ENCODE data around the gene ZNF513. TPM values are rescaled to one million over a fixed set of nuclear protein-coding genes. Genes with fewer than 3 reads are reported as not detected.

Gene ZNF513
- total and polyA plus RNA-seq, 2 experiments from 2014 or later: 20.6 to 26.1 TPM

DNA sequence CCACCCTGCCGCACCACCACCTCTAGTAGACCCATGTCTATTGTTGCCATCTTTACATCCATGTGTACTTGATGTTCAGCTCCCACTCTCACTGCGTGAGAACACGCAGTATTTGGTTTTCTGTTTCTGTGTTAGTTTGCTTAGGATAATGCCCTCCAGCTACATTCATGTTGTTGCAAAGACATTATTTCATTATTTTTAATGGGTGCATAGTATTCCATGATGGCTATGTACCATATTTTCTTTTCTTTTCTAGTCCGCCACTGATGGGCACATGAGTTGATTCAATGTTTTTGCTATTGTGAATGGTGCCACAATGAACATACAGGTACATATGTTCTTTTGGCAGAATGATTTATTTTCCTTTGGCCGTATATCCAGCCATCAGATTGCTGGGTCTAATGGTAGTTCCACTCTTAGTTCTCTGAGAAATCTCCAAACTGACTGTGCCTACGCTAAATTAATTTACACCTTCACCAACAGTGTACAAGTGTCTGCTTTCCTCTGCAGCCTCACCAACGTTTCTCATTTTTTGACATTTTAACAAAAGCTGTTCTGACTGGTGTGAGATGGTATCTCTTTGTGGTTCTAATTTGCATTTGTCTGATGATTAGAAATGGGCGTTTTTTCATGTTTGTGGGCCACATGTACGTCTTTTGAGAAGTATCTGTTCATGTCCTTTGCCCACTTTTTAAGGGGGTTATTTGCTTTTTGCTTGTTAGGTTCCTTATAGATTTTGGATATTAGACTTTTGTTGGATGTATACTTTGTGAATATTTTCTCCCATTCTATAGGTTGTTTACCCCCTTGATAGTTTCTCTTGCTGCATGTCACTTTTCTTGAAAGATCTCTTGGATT, 10.5 kb upstream of the ZNF513 start:
- Histone ChIP-seq H3K4me2 (no peak overlapping the region), H3K4me3 (no peak overlapping the region), H4K20me1 (ENCODE audit: insufficient read depth, poor library complexity, severe bottlenecking) (peaks cover 4% of the 10 kb centered on the region), H3K27ac (no peak overlapping the region), H2AFZ (no peak overlapping the region), H3K36me3 (replicated peaks; ENCODE audit: insufficient read depth, low read depth) (no peaks in the 10 kb centered on the region), H3K9me3 (ENCODE audit: low read depth) (no peaks in the 10 kb centered on the region), H3K9me2 (replicated peaks; ENCODE audit: insufficient read depth) (no peaks in the 10 kb centered on the region), H3K4me1 (ENCODE audit: insufficient read depth) (no peaks in the 10 kb centered on the region), H3K79me2 (peaks cover 85% of the 10 kb centered on the region), H3K27me3 (no peaks in the 10 kb centered on the region)
- TF ChIP-seq, protein P1, sequence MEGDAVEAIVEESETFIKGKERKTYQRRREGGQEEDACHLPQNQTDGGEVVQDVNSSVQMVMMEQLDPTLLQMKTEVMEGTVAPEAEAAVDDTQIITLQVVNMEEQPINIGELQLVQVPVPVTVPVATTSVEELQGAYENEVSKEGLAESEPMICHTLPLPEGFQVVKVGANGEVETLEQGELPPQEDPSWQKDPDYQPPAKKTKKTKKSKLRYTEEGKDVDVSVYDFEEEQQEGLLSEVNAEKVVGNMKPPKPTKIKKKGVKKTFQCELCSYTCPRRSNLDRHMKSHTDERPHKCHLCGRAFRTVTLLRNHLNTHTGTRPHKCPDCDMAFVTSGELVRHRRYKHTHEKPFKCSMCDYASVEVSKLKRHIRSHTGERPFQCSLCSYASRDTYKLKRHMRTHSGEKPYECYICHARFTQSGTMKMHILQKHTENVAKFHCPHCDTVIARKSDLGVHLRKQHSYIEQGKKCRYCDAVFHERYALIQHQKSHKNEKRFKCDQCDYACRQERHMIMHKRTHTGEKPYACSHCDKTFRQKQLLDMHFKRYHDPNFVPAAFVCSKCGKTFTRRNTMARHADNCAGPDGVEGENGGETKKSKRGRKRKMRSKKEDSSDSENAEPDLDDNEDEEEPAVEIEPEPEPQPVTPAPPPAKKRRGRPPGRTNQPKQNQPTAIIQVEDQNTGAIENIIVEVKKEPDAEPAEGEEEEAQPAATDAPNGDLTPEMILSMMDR (IDR thresholded peaks at IDR 0.05; ENCODE audit: poor library complexity): no peak
- no peak for TF ChIP-seq EZH2phosphoT487 (IDR thresholded peaks at IDR 0.05; ENCODE audit: low read depth, severe bottlenecking, unreplicated experiment)
- TF ChIP-seq EZH2 (IDR thresholded peaks at IDR 0.05; ENCODE audit: borderline replicate concordance): no peak
- DNase-seq (ENCODE audit: low spot score): no peak
- 97% methylated on average over 9 of the region's 9 CpGs for WGBS (ENCODE audit: low lambda C conversion rate, missing lambda C conversion rate)

DNA sequence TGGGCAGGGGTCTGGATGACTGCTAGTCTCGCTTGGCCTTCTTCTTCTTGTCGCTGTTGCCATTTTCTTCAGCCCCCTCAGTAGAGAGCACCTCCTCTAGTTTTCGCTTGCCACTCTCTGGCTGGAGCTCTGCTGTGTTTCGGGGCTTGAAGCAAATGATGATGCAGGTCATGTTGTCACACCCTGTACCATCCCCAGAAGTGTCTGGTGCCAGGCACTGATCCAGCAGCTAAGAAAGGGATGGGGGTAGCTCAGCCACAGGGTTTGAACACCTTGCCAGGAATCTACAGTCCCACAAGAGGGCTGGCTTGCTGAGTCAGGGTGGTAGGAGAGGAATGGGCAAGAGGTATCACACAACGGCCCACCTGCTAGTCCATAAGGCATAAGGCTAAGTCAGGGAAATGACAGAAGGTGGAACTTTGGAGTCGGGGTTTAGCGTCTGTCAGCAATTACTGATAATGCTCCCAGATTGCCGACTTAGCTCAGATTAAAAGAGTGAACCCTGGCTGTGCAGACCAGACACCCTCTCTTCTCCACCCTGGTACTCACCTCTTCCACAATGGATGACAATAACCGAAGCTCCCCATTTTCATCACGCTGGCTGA, 1.1 kb upstream of the ZNF513 start:
- TF ChIP-seq EZH2 (IDR thresholded peaks at IDR 0.05; ENCODE audit: borderline replicate concordance) (no peak), EZH2phosphoT487 (IDR thresholded peaks at IDR 0.05; ENCODE audit: low read depth, severe bottlenecking, unreplicated experiment) (no peak)
- TF ChIP-seq, protein P1 (IDR thresholded peaks at IDR 0.05; ENCODE audit: poor library complexity): no peak
- Histone ChIP-seq H3K27ac (peak overlapping the region; percentile 100), H4K20me1 (ENCODE audit: insufficient read depth, poor library complexity, severe bottlenecking) (no peaks in the 10 kb centered on the region), H3K4me3 (no peak overlapping the region), H3K4me1 (ENCODE audit: insufficient read depth) (peaks cover 20% of the 10 kb centered on the region), H3K36me3 (replicated peaks; ENCODE audit: insufficient read depth, low read depth) (no peaks in the 10 kb centered on the region), H3K79me2 (peaks cover 31% of the 10 kb centered on the region), H3K4me2 (peak overlapping the region; percentile 76), H3K27me3 (no peaks in the 10 kb centered on the region), H3K9me2 (replicated peaks; ENCODE audit: insufficient read depth) (no peaks in the 10 kb centered on the region), H2AFZ (no peak overlapping the region), H3K9me3 (ENCODE audit: low read depth) (no peaks in the 10 kb centered on the region)
- WGBS (ENCODE audit: low lambda C conversion rate, missing lambda C conversion rate): 94% methylated on average over 10 of the region's 10 CpGs
- no peak for DNase-seq (ENCODE audit: low spot score)

DNA sequence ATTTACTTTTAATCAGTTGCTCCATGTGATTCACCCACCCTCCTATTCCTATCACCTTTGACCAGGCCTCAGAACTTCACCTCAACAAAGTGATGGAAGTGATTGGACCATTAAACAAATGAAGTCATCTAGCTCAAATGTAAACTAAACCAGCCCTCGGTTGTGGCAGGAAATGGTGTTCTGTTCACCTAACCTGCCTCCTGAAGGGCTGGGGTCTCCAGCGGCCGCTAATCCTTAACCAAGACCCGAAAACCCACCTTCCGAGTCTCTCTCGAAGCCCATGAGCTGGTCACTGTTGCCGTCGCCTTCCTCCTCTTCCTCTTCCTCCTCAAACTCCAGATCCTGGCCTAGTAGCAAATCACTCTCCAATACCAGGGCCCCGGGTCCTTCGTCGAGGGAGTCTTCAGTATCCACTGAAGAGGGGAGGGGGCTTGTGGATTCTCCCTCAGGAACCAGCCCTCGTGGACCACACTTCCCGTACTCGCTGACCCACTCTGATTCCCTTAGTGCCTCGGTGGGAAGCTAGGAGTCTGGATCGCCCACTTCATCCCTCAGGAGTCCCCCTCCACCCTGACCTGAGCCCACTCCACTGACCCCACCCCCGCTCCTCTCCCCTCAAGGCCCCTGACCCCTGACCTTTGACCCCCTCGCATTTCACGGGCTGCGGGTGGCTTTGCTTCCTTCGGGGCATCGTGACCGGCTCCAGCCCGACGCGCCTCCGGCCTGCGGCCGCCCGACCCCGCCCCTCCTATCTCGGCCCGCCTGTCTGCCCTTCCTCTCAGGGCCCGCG, 503 bp downstream of the ZNF513 start:
- H3K4me1 ChIP-seq (ENCODE audit: insufficient read depth): peaks cover 20% of the 10 kb centered on the region
- H3K27ac ChIP-seq: peak overlapping the region; percentile 100
- TF ChIP-seq, protein P1 (IDR thresholded peaks at IDR 0.05; ENCODE audit: poor library complexity): no peak
- TF ChIP-seq EZH2phosphoT487 (IDR thresholded peaks at IDR 0.05; ENCODE audit: low read depth, severe bottlenecking, unreplicated experiment): no peak
- no peak for TF ChIP-seq EZH2 (IDR thresholded peaks at IDR 0.05; ENCODE audit: borderline replicate concordance)
- no peaks in the 10 kb centered on the region for H4K20me1 ChIP-seq (ENCODE audit: insufficient read depth, poor library complexity, severe bottlenecking)
- H3K9me3 ChIP-seq (ENCODE audit: low read depth): no peaks in the 10 kb centered on the region
- peak overlapping the region; percentile 26 for H2AFZ ChIP-seq
- H3K9me2 ChIP-seq (replicated peaks; ENCODE audit: insufficient read depth): no peaks in the 10 kb centered on the region
- DNase-seq (ENCODE audit: low spot score): peak; percentile 66
- H3K4me2 ChIP-seq: peak overlapping the region; percentile 97
- H3K27me3 ChIP-seq: no peaks in the 10 kb centered on the region
- H3K79me2 ChIP-seq: peaks cover 34% of the 10 kb centered on the region
- WGBS (ENCODE audit: low lambda C conversion rate, missing lambda C conversion rate): 3% methylated on average over 23 of the region's 35 CpGs
- H3K36me3 ChIP-seq (replicated peaks; ENCODE audit: insufficient read depth, low read depth): no peaks in the 10 kb centered on the region
- peak overlapping the region; percentile 71 for H3K4me3 ChIP-seq

All from hepatocyte (in vitro differentiated cells).